SK-N-SH (cell line): ENCODE data around the gene GABRA1. TPM values are rescaled to one million over a fixed set of nuclear protein-coding genes. Genes with fewer than 3 reads are reported as not detected.

Experiments
- CTCF ChIA-PET: fragments of 300-600, 350-600 bp; formaldehyde crosslinking; extraction: SDS; loops from one replicate; lab custom pipeline; 2021; lab: Yijun Ruan, JAX
- POLR2A ChIA-PET: fragments of 350-600 bp; sonication (Branson Sonifier 250); formaldehyde crosslinking; extraction: SDS; loops from one replicate; lab custom pipeline; 2020; ENCODE audit warnings: antibody characterized with exemption, inconsistent platforms; lab: Yijun Ruan, JAX
- DNase-seq: peaks from one replicate; pipeline ENCODE4 v3.0.0; 2012
- H2AFZ ChIP-seq: fragments of 200-600 bp; sonication (generic); 2 replicates; pipeline ENCODE4 v1.8.1; 2016; ENCODE audit warnings: antibody characterized with exemption, mild to moderate bottlenecking, low read depth
- H3F3A ChIP-seq: fragments of 200-600 bp; sonication (generic); replicated peaks from 2 replicates; pipeline ENCODE3; 2016; ENCODE audit warnings: antibody characterized with exemption, mild to moderate bottlenecking; ENCODE audit not compliant: insufficient read depth
- H3K27ac ChIP-seq, 2 experiments: fragments of 200-500 bp in 1 of 2; fragments of 200-600 bp in 1 of 2; sonication (Bioruptor generic) in 1 of 2; sonication (generic), shearing (Covaris generic) in 1 of 2; 2 replicates each; pipeline versions ENCODE4 v1.5.1 to v1.6.1; 2014 to 2016; ENCODE audit warnings: low read depth in 2 of 2, inconsistent platforms in 1 of 2, low read length in 1 of 2, mild to moderate bottlenecking in 1 of 2, mixed read lengths in 1 of 2
- H3K27me3 ChIP-seq: fragments of 200-600 bp; sonication (generic), shearing (Covaris generic); 2 replicates; pipeline ENCODE4 v1.6.1; 2016; ENCODE audit warnings: mixed run types; ENCODE audit not compliant: insufficient read depth
- H3K36me3 ChIP-seq, 2 experiments: fragments of 200-500 bp in 1 of 2; fragments of 200-600 bp in 1 of 2; sonication (Bioruptor generic) in 1 of 2; sonication (generic) in 1 of 2; replicated peaks in 1 of 2; 2 replicates each; pipeline versions ENCODE3 to v1.5.1; 2014 to 2016; ENCODE audit warnings: low read length in 1 of 2, mild to moderate bottlenecking in 1 of 2; ENCODE audit not compliant: insufficient read depth in 2 of 2, control insufficient read depth in 1 of 2
- H3K4me1 ChIP-seq, 2 experiments: fragments of 200-500 bp in 1 of 2; fragments of 200-600 bp in 1 of 2; sonication (Bioruptor generic) in 1 of 2; sonication (generic), shearing (Covaris generic) in 1 of 2; 2 replicates each; pipeline versions ENCODE4 v1.5.1 to v1.6.1; 2014 to 2016; ENCODE audit warnings: low read depth in 1 of 2, low read length in 1 of 2, mixed run types in 1 of 2; ENCODE audit not compliant: insufficient read depth in 2 of 2, control insufficient read depth in 1 of 2
- H3K4me2 ChIP-seq: fragments of 200-600 bp; sonication (generic), shearing (Covaris generic); 2 replicates; pipeline ENCODE4 v1.6.1; 2017; ENCODE audit warnings: mixed run types
- H3K4me3 ChIP-seq, 2 experiments: fragments of 200-500 bp in 1 of 2; fragments of 200-600 bp in 1 of 2; sonication (Bioruptor generic) in 1 of 2; sonication (generic), shearing (Covaris generic) in 1 of 2; 2 replicates each; pipeline versions ENCODE4 v1.5.1 to v1.8.1; 2014 to 2016; ENCODE audit warnings: low read depth in 2 of 2, inconsistent platforms in 1 of 2, low read length in 1 of 2, mild to moderate bottlenecking in 1 of 2, mixed read lengths in 1 of 2, moderate library complexity in 1 of 2
- H3K79me2 ChIP-seq: fragments of 200-600 bp; sonication (generic); 2 replicates; pipeline ENCODE4 v1.8.1; 2017; ENCODE audit warnings: mild to moderate bottlenecking; ENCODE audit not compliant: insufficient read depth
- H3K9ac ChIP-seq: fragments of 200-600 bp; sonication (generic); 2 replicates; pipeline ENCODE4 v1.6.1; 2017; ENCODE audit warnings: mixed run types
- H3K9me2 ChIP-seq: fragments of 200-600 bp; sonication (generic); 2 replicates; pipeline ENCODE4 v1.6.1; 2017; ENCODE audit warnings: mixed run types
- H3K9me3 ChIP-seq: fragments of 200-600 bp; sonication (generic); 2 replicates; pipeline ENCODE4 v1.6.1; 2017; ENCODE audit warnings: mixed run types, mild to moderate bottlenecking, moderate library complexity
- H4K20me1 ChIP-seq: fragments of 200-600 bp; sonication (generic); 2 replicates; pipeline ENCODE4 v1.6.1; 2017; ENCODE audit warnings: mild to moderate bottlenecking, mixed run types; ENCODE audit not compliant: insufficient read depth
- EZH2phosphoT487 ChIP-seq: fragments of 200-600 bp; sonication (generic); IDR thresholded peaks from 2 replicates; pipeline ENCODE4 v1.6.1; 2017; ENCODE audit warnings: low read depth, mixed run types, mild to moderate bottlenecking, antibody characterized with exemption, moderate library complexity, borderline replicate concordance
- FOXJ3 ChIP-seq: sonication (generic); formaldehyde crosslinking; IDR thresholded peaks from 2 replicates; pipeline ENCODE4 v1.5.1; 2020; ENCODE audit warnings: mild to moderate bottlenecking, missing genetic modification reagents
- FOXM1 ChIP-seq: IDR thresholded peaks from 2 replicates; pipeline ENCODE4 v1.4.0; 2012; ENCODE audit warnings: low read depth, mild to moderate bottlenecking
- MEF2A ChIP-seq: IDR thresholded peaks from 2 replicates; pipeline ENCODE4 v1.4.0; 2012; ENCODE audit warnings: low read depth, borderline replicate concordance
- MXI1 ChIP-seq: IDR thresholded peaks from 2 replicates; pipeline ENCODE4 v1.6.1; 2012; ENCODE audit warnings: mild to moderate bottlenecking, low read depth, low read length, improper control_type of control experiment
- NRF1 ChIP-seq: IDR thresholded peaks from 2 replicates; pipeline ENCODE4 v1.6.1; 2012; ENCODE audit warnings: low read depth, mild to moderate bottlenecking, low read length
- RXRA ChIP-seq: IDR thresholded peaks from 2 replicates; pipeline ENCODE4 v1.4.0; 2012; ENCODE audit warnings: low read depth, mild to moderate bottlenecking, borderline replicate concordance
- YY1 ChIP-seq: IDR thresholded peaks from 2 replicates; pipeline ENCODE4 v1.4.0; 2012; ENCODE audit warnings: low read depth, mild to moderate bottlenecking
- WGBS: methylation state at CpG from one replicate; pipeline ENCODE4 v1.1.6; 2017; ENCODE audit warnings: low lambda C conversion rate; 5-methylcytosine and 5-hydroxymethylcytosine counted together
- polyA plus RNA-seq, 3 experiments: library from polyadenylated mRNA; depleted of rRNA; stranded (reverse); fragments of >200 nt; gene quantifications; 2 replicates each; pipeline ENCODE4 v1.2.3, GENCODE V29; 2012
- TF ChIP-seq, protein P1 (sequence below): IDR thresholded peaks from 2 replicates; pipeline ENCODE4 v1.4.0; 2012; ENCODE audit warnings: low read depth
- TF ChIP-seq, protein P2 (sequence below): IDR thresholded peaks from 2 replicates; pipeline ENCODE4; 2012
- TF ChIP-seq, protein P3 (sequence below): IDR thresholded peaks from 2 replicates; pipeline ENCODE4 v1.4.0; 2012; ENCODE audit warnings: low read depth, borderline replicate concordance

GABRA1 gene
- polyA plus RNA-seq, 1 of the 3 experiments (the other 2 are of a cell fraction): not detected

DNA sequence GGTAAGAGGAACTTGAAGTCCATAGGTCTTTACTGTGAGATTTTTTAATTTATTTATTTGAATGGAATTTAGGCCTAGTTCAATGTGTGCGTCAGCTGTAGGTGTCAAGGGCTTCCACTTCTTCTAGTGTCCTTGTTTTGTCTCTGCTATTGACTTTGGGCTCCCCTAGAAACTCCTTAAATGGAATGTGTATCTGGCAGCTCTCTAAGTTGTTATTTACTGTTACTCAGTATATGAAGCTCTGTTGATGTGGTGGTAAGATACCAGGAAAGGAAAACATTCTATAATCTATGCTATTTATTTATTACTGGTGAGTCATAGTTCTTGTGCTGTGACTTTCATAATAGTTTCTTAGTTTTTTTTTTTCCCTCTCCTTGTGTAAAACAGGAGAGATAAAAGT lies 97.1 kb downstream of the GABRA1 start:
- CTCF ChIA-PET: no interaction called here

DNA sequence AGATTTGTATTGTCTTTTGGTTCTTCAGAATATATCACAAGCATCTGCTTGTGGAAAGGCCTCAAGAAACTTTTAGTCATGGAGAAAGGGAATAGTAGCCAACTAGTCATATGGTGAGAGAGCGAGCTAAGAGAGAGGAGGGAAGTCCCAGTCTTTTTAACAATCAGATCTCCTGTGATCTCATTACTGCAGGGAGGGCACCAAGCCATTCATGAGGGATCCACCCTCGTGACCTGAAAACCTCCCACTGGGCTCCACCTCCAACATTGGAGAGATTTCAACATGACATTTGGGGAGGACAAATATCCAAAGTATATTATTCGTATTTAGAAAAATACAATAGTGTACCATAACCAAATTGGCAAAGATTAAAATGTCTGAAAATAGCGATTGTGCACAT lies 99.0 kb downstream of the GABRA1 start:
- no peak for TF ChIP-seq RXRA
- no peak for TF ChIP-seq YY1
- TF ChIP-seq FOXJ3 (CRISPR knock-in tag): no peak
- TF ChIP-seq, protein P1, sequence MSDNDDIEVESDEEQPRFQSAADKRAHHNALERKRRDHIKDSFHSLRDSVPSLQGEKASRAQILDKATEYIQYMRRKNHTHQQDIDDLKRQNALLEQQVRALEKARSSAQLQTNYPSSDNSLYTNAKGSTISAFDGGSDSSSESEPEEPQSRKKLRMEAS: no peak
- TF ChIP-seq, protein P2, sequence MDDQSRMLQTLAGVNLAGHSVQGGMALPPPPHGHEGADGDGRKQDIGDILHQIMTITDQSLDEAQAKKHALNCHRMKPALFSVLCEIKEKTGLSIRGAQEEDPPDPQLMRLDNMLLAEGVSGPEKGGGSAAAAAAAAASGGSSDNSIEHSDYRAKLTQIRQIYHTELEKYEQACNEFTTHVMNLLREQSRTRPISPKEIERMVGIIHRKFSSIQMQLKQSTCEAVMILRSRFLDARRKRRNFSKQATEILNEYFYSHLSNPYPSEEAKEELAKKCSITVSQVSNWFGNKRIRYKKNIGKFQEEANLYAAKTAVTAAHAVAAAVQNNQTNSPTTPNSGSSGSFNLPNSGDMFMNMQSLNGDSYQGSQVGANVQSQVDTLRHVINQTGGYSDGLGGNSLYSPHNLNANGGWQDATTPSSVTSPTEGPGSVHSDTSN: no peak
- TF ChIP-seq NRF1: no peak
- TF ChIP-seq, all 33 proteins: peak for 0
- Histone ChIP-seq H3K27ac (no peak overlapping the region), H3K4me1 (no peaks in the 10 kb centered on the region), H3F3A (no peaks in the 10 kb centered on the region), H3K9ac (no peak overlapping the region), H3K36me3 (no peaks in the 10 kb centered on the region), H4K20me1 (no peaks in the 10 kb centered on the region), H2AFZ (no peak overlapping the region), H3K4me3 (no peak overlapping the region), H3K4me2 (no peak overlapping the region), H3K79me2 (no peaks in the 10 kb centered on the region), H3K27me3 (no peaks in the 10 kb centered on the region), H3K9me2 (no peaks in the 10 kb centered on the region; the same call in 1 of the 2 replicates), H3K9me3 (no peaks in the 10 kb centered on the region)
- CTCF ChIA-PET: no interaction called here
- WGBS: 1% methylated on average over 4 of the region's 4 CpGs
- POLR2A ChIA-PET: no interaction called here
- DNase-seq: no peak

More for the DNA sequence above, 97.1 kb downstream of the GABRA1 start:
- no peak overlapping the region for H3K27ac ChIP-seq
- H2AFZ ChIP-seq: no peak overlapping the region
- no peaks in the 10 kb centered on the region for H4K20me1 ChIP-seq
- TF ChIP-seq EZH2phosphoT487: no peak
- TF ChIP-seq MXI1: no peak
- no peak for TF ChIP-seq MEF2A
- TF ChIP-seq NRF1: no peak
- no peak for TF ChIP-seq YY1
- TF ChIP-seq FOXM1: no peak
- TF ChIP-seq, protein P3, sequence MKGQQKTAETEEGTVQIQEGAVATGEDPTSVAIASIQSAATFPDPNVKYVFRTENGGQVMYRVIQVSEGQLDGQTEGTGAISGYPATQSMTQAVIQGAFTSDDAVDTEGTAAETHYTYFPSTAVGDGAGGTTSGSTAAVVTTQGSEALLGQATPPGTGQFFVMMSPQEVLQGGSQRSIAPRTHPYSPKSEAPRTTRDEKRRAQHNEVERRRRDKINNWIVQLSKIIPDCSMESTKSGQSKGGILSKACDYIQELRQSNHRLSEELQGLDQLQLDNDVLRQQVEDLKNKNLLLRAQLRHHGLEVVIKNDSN: no peak
- TF ChIP-seq, all 33 proteins: peak for 0
- POLR2A ChIA-PET: no interaction called here
- H3K9me3 ChIP-seq: no peaks in the 10 kb centered on the region
- H3K27me3 ChIP-seq: no peaks in the 10 kb centered on the region
- H3K79me2 ChIP-seq: no peaks in the 10 kb centered on the region
- H3K9me2 ChIP-seq: no peaks in the 10 kb centered on the region; the same call in 1 of the 2 replicates
- H3K4me1 ChIP-seq: no peaks in the 10 kb centered on the region
- H3K4me3 ChIP-seq: no peak overlapping the region
- no peaks in the 10 kb centered on the region for H3K36me3 ChIP-seq
- H3K4me2 ChIP-seq: no peak overlapping the region
- WGBS: 53% methylated on average over 1 of the region's 1 CpG
- no peak for DNase-seq
- no peaks in the 10 kb centered on the region for H3F3A ChIP-seq
- H3K9ac ChIP-seq: no peak overlapping the region

Other genes with a start within 250 kb of the GABRA1 start
- 0.10 TPM in 2 replicates for gene GABRA6, start 162.4 kb upstream of the GABRA1 start, polyA plus RNA-seq (2012; rRNA removed)
- gene GABRG2, start 219.7 kb downstream of the GABRA1 start, polyA plus RNA-seq (2012; rRNA removed): not detected in 2 replicates